ENCODE results near the gene FAN1.
"Not testable (repeated sequence)": the region's sequence is repeated elsewhere in the genome, so short reads cannot be mapped to it uniquely, and the experiment has no call there.

Gene FAN1

GRCh38 chr15:30903497-30904187 lies at the start of gene FAN1:
TSS of gene FAN1 (plus strand) at chr15:30903915. CDS start at chr15:30904664, 749 bp downstream.
- DNase-seq: peak; percentile 93

DNA sequence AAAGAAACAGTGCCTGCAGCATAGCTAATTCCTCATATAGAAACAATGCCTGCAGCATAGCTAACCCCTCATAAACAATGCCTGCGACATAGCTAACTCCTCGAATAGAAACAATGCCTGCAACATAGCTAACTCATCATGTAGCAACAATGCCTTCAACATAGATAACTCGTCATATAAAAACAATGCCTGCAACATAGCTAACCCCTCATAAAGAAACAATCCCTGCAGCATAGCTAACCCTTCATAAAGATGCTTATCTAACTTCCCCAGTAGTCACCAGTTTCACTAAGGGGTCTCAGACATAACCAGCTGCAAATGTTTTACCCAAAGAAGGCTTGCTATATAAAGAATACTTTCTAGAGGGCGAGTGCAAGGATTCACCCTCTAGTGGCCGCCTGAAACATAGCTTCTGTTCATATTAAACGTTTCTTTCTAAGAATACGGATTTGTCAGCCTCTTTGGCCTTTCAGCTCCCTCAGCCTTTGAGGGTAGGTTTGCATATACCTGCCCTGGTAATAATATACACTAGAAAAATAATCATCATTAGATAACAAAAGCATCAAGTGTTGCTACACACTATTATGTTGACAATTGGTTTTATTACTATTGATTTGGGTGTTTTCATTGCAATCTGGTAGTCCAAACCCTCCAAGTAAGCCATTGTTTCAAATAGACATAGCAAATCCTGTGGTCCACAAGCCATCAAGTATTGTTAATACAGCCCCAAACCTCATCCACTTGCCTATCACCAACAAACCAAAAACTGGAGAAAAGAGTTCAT lies 44.4 kb upstream of the FAN1 start:
- peak; percentile 60 for DNase-seq

DNA sequence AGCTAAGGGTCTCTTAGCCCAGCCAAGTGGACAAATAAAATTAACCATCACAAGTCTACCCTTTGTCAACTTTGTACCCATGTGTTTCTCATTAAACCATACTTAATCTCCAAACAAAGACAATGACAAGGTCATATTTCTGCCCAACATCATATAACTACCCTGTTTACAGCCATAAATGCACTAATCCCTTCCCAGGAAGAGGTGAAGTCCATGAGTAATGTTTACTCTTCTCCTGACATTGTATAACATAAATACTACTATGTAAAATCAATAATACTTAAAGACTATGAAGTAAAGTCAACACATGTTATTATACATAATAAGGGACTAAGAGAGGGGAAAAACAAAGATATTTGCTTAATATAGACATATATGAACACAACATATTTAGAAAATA lies 38.5 kb upstream of the FAN1 start:
- DNase-seq: no peak

DNA sequence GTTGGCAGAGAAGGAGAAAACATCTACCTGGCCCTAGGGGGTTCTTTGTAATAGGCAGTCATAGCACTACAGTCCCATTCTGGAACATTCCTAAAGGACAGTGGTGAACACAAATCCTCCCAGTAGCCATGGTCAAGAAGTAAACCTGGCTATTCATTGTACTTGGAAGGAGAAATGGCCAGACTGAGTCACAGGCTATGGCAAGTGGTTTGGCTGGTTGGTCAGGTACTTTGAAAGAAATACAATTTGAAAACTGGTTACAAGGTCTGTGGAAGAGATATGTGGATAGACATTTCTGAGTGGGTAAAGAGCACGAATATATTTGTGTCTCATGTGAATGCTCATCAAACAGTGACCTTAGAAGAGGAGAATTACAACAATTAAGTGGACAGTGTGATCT lies 33.0 kb upstream of the FAN1 start:
- no peak for DNase-seq

DNA sequence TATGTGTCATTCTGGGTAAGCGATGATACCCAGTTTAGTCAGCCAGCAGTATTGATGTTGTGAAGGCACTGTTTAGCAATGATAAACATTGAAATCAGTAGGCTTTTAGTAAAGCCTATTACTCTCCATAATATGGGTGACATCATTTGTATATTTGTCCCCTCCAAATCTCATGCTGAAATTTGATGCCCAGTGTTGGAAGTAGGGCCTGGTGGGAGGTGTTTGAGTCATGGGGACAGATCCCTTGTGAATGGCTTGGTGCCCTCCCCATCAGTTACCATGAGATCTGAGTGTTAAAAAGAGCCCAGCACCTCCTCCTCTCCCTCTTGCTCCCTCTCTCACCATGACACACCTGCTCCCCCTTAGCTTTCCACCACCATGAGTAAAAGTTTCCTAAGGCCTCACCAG lies 31.4 kb upstream of the FAN1 start:
- no peak for DNase-seq

- peak; percentile 16 for DNase-seq
Observed at GRCh38 chr15:30877070-30877469, 26.6 kb upstream of the FAN1 start.

DNA sequence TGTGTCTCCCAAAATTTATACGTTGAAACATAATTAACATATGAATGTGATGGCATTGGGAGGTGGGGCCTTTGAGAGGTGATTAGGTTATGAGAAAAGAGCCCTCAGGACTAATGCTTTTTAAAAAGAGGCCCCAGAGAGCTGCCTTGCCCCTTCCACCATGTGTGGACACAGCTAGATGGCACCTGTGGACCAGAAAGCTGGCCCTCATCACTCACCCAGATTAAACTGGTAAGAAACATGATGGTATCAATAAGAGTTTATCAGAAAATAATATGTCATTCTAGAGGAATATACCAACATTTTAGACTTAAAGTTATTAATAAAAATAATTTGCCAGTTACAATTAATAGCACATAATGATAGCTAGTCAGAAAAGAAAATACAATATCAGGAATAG lies 25.2 kb upstream of the FAN1 start:
- DNase-seq: no peak

DNA sequence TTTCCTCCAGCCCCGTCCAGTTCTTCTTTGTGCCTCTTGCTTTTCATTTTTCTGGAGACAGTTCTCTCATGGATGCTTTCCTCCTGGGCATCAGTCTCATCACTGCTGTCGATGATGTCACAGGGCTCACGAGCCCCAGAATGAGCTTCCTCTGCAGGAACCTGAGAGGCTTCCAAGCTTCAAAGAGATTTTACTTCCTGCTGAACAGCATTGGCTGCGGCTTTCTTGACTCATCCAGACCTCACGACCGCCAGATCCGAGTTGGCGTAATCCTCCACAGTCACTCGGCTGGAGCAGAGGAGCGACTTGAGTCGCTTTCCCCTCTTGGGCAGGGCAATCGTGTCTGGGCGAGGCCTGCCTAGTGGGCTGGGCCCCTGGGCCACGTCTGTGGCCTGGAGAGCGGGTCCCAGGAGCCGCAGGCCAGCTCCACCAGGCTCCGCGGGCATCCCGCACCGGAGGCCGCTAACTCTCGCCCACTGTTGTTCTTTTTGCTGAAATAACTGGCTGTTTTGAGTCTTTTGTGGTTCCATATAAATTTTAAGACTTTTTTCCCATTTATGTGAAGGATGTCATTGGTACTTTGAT lies 20.8 kb upstream of the FAN1 start:
- no peak for DNase-seq

GRCh38 chr15:30883666-30884065 lies 20.0 kb upstream of the FAN1 start:
- not testable (repeated sequence) for DNase-seq

GRCh38 chr15:30885814-30886213 lies 17.9 kb upstream of the FAN1 start:
- DNase-seq: peak; percentile 65

GRCh38 chr15:30889196-30889595 lies 14.5 kb upstream of the FAN1 start:
- DNase-seq: no peak

- DNase-seq: no peak
Observed at GRCh38 chr15:30895461-30896210, 8.1 kb upstream of the FAN1 start.

- no peak for DNase-seq
Observed at GRCh38 chr15:30896211-30896606, 7.5 kb upstream of the FAN1 start.

- DNase-seq: no peak
Observed at GRCh38 chr15:30901889-30902288, 1.8 kb upstream of the FAN1 start.

DNA sequence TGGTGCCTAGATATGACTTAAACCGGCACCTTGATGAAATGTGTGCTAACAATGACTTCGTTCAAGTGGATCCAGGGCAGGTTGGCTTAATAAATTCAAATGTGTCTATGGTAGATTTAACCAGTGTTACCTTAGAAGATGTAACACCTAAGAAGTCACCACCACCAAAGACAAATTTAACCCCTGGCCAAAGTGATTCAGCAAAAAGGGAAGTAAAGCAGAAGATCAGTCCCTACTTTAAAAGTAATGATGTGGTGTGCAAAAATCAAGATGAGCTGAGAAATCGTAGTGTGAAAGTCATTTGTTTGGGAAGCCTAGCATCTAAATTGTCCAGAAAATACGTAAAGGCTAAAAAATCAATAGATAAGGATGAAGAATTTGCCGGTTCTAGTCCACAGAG lies 1.1 kb downstream of the FAN1 start:
- peak; percentile 23 for DNase-seq

GRCh38 chr15:30905821-30906220 lies 2.1 kb downstream of the FAN1 start:
- no peak for DNase-seq

DNA sequence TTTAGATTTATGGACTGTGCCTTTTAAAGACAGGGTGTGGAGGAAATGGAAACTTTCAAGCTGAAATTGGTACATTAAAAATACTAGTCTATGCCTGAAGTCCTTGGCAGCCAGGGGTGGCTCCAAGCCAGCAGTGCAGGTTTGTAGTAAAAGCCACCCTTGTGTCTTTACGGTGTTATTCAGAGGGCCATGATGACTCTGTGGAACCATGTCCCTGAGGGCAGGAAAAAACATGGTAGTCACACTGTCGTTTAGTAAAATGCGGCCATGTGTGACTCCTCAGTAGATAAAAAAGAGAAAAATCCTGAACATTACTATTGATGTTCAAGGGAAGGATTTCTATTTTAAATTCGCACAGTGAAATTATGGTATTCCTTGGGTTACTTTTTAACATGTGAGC lies 2.7 kb downstream of the FAN1 start:
- DNase-seq: no peak

- DNase-seq: no peak
Observed at GRCh38 chr15:30913761-30914160, 10.0 kb downstream of the FAN1 start.

GRCh38 chr15:30917013-30917412 lies 13.3 kb downstream of the FAN1 start:
- DNase-seq: no peak

GRCh38 chr15:30917675-30918074 lies 14.0 kb downstream of the FAN1 start:
- DNase-seq: no peak

DNA sequence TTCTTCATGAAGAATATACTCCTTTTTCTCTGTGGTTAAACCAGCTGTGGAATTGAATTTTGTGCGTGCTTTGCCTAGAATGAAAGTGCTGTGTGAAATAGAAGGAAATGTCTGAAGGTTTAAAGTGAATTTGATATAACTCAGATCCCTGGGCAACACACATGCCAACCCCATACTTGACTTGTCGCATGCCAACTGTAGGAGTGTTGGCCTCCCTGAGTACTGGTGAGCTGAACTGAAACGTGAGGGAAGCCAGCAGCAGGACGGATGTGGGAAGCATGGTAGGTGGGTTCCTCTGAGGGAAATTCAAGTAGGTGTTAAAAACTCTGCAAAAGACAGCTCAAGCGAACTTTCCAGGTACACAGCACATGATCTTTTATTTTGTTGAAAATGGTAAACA lies 14.7 kb downstream of the FAN1 start:
- no peak for DNase-seq

GRCh38 chr15:30919877-30920550 lies 16.3 kb downstream of the FAN1 start:
- DNase-seq: no peak

GRCh38 chr15:30921106-30921505 lies 17.4 kb downstream of the FAN1 start:
- no peak for DNase-seq

Measured in hematopoietic multipotent progenitor cell treated with erythropoietin and hydrocortisone succinate and interleukin-3 and kit ligand, for 4 days (in vitro differentiated cells).